Liver (tissue), 9 donors: Measurements from ENCODE around the gene CCDC77. TPM values are rescaled to one million over a fixed set of nuclear protein-coding genes. Genes with fewer than 3 reads are reported as not detected.

Experiments used
- DNase-seq: peaks from one replicate; pipeline ENCODE4 v3.0.0-alpha.2; 2017; ENCODE audit warnings: low spot score
- H3K27ac ChIP-seq, 2 donors: one replicate each; pipeline ENCODE4 v1.7.0; 2013; ENCODE audit warnings: inconsistent platforms in 2 of 2, low read length in 2 of 2, control low read depth in 1 of 2, low read depth in 1 of 2, mild to moderate bottlenecking in 1 of 2
- H3K27me3 ChIP-seq, 4 donors: one replicate each; pipeline versions ENCODE4 v1.6.1 to v1.7.0; 2013; ENCODE audit warnings: low read length in 3 of 4, inconsistent platforms in 1 of 4, mild to moderate bottlenecking in 1 of 4, moderate library complexity in 1 of 4; ENCODE audit not compliant: control insufficient read depth in 4 of 4, insufficient read depth in 4 of 4
- H3K36me3 ChIP-seq, 4 donors: one replicate each; pipeline versions ENCODE4 v1.6.1 to v1.7.0; 2013; ENCODE audit warnings: low read length in 3 of 4, mild to moderate bottlenecking in 3 of 4, low read depth in 1 of 4, moderate library complexity in 1 of 4; ENCODE audit not compliant: control insufficient read depth in 4 of 4, insufficient read depth in 3 of 4
- H3K4me1 ChIP-seq, 4 donors: one replicate each; pipeline versions ENCODE4 v1.6.1 to v1.7.0; 2013; ENCODE audit warnings: low read length in 3 of 4, mild to moderate bottlenecking in 3 of 4, moderate library complexity in 1 of 4; ENCODE audit not compliant: control insufficient read depth in 4 of 4, insufficient read depth in 4 of 4
- H3K4me3 ChIP-seq, 3 donors: one replicate each; pipeline versions ENCODE4 v1.6.1 to v1.7.0; 2013; ENCODE audit warnings: low read length in 3 of 3, control low read depth in 1 of 3, low read depth in 1 of 3, mild to moderate bottlenecking in 1 of 3
- H3K9ac ChIP-seq, 2 donors: one replicate each; pipeline ENCODE4 v1.7.0; 2013; ENCODE audit warnings: low read length in 2 of 2, mild to moderate bottlenecking in 2 of 2, moderate library complexity in 2 of 2, control low read depth in 1 of 2, low read depth in 1 of 2
- H3K9me3 ChIP-seq, 4 donors: one replicate each; pipeline versions ENCODE4 v1.6.1 to v1.7.0; 2013; ENCODE audit warnings: low read length in 3 of 4; ENCODE audit not compliant: control insufficient read depth in 4 of 4
- ATF3 ChIP-seq: IDR thresholded peaks from 2 replicates; pipeline ENCODE4 v1.6.1; 2016; ENCODE audit warnings: antibody characterized with exemption
- CTCF ChIP-seq: fragments of 150-350 bp; IDR thresholded peaks from 2 replicates; pipeline ENCODE4 v1.5.1; 2017; ENCODE audit warnings: improper control_type of control experiment, low read depth, low read length; ENCODE audit not compliant: missing input control
- EGR1 ChIP-seq, 2 donors: IDR thresholded peaks; 2 replicates each; pipeline ENCODE4 v1.6.1; 2016 to 2018; ENCODE audit warnings: antibody characterized with exemption in 2 of 2, low read depth in 2 of 2
- FOXA1 ChIP-seq: IDR thresholded peaks from 2 replicates; pipeline ENCODE4 v1.6.1; 2016; ENCODE audit warnings: antibody characterized with exemption
- FOXA2 ChIP-seq: IDR thresholded peaks from 2 replicates; pipeline ENCODE4 v1.6.1; 2016; ENCODE audit warnings: antibody characterized with exemption
- GABPA ChIP-seq, 2 donors: IDR thresholded peaks in 1 of 2; conservative IDR thresholded peaks in 1 of 2; 2 replicates each; pipeline ENCODE4 v1.6.1; 2016; ENCODE audit warnings: antibody characterized with exemption in 2 of 2, mild to moderate bottlenecking in 1 of 2, moderate library complexity in 1 of 2
- HNF4A ChIP-seq, 2 donors: conservative IDR thresholded peaks; 2 replicates each; pipeline ENCODE4 v1.6.1; 2016; ENCODE audit warnings: antibody characterized with exemption in 2 of 2, mild to moderate bottlenecking in 2 of 2
- HNF4G ChIP-seq: IDR thresholded peaks from 2 replicates; pipeline ENCODE4 v1.6.1; 2016; ENCODE audit warnings: antibody characterized with exemption
- JUND ChIP-seq, 2 donors: IDR thresholded peaks; 2 replicates each; pipeline ENCODE4 v1.6.1; 2016; ENCODE audit warnings: antibody characterized with exemption in 2 of 2
- MAX ChIP-seq: IDR thresholded peaks from 2 replicates; pipeline ENCODE4 v1.6.1; 2016; ENCODE audit warnings: antibody characterized with exemption
- NR2F2 ChIP-seq: IDR thresholded peaks from 2 replicates; pipeline ENCODE4 v1.6.1; 2016; ENCODE audit warnings: antibody characterized with exemption
- RAD21 ChIP-seq, 2 donors: IDR thresholded peaks; 2 replicates each; pipeline ENCODE4 v1.6.1; 2016; ENCODE audit warnings: antibody characterized with exemption in 2 of 2, mild to moderate bottlenecking in 2 of 2
- REST ChIP-seq: IDR thresholded peaks from 2 replicates; pipeline ENCODE4 v1.6.1; 2016; ENCODE audit warnings: antibody characterized with exemption, mild to moderate bottlenecking
- RXRA ChIP-seq, 2 donors: IDR thresholded peaks; 2 replicates each; pipeline ENCODE4 v1.6.1; 2017 to 2018; ENCODE audit warnings: antibody characterized with exemption in 2 of 2, mild to moderate bottlenecking in 1 of 2
- SP1 ChIP-seq: IDR thresholded peaks from 2 replicates; pipeline ENCODE4 v1.6.1; 2018; ENCODE audit warnings: antibody characterized with exemption, mild to moderate bottlenecking
- TAF1 ChIP-seq: conservative IDR thresholded peaks from 2 replicates; pipeline ENCODE4 v1.6.1; 2016; ENCODE audit warnings: antibody characterized with exemption, mild to moderate bottlenecking
- YY1 ChIP-seq: IDR thresholded peaks from 2 replicates; pipeline ENCODE4 v1.6.1; 2016; ENCODE audit warnings: antibody characterized with exemption, mild to moderate bottlenecking
- ZBTB33 ChIP-seq: IDR thresholded peaks from 2 replicates; pipeline ENCODE4 v1.6.1; 2016; ENCODE audit warnings: antibody characterized with exemption
- WGBS: extraction: QIAGEN DNeasy Blood & Tissue Kit; methylation state at CpG from one replicate; pipeline ENCODE4 v1.1.7; 2013; 5-methylcytosine and 5-hydroxymethylcytosine counted together
- polyA plus RNA-seq, 2 donors: library from polyadenylated mRNA; stranded (reverse) in 1 of 2; unstranded in 1 of 2; fragments of 200-250 nt in 1 of 2; fragments of >200 nt in 1 of 2; fragmentation: Nextera tagmentation in 1 of 2; extraction: Ambion mirVana in 1 of 2; gene quantifications; one replicate each; pipeline versions ENCODE4 v1.2.1 to v1.2.3, GENCODE V29; 2013 to 2015
- total RNA-seq, 2 donors: library from RNA; depleted of rRNA; stranded (reverse); fragments of >200 nt; gene quantifications; one replicate each; pipeline ENCODE4 v1.2.3, GENCODE V29; 2014
- donor health status: healthy.
- donor health status: healthy.
- donor health status: healthy.
- donor health status: healthy.
- donor health status: healthy.

CCDC77 gene
- total and polyA plus RNA-seq, 4 donors: 1.2 to 4.2 (median 2.7) TPM

GRCh38 chr12:388541-389141 lies 12.8 kb upstream of the CCDC77 start:
- H3K4me1 ChIP-seq: peaks cover 0 to 39% (median 29%) of the 10 kb centered on the region in 4 donors
- no peak for DNase-seq
- peak overlapping the region; percentile 89 to 94 for H3K9ac ChIP-seq
- TF ChIP-seq NR2F2: no peak
- TF ChIP-seq SP1: no peak
- H3K4me3 ChIP-seq: peak overlapping the region; percentile 90 to 98 (median 97)
- no peaks in the 10 kb centered on the region for H3K9me3 ChIP-seq
- peaks cover 5 to 15% (median 7%) of the 10 kb centered on the region in 4 donors for H3K36me3 ChIP-seq
- H3K27ac ChIP-seq: peak overlapping the region; percentile 99
- under 1% methylated on average over 35 of the region's 35 CpGs for WGBS
- no peaks in the 10 kb centered on the region for H3K27me3 ChIP-seq

- Histone ChIP-seq H3K36me3 (peaks cover 0 to 7% (median under 1%) of the 10 kb centered on the region in 4 donors), H3K27me3 (no peaks in the 10 kb centered on the region), H3K9ac (peak within 1 kb of the TSS; percentile 89 to 94), H3K27ac (peak within 1 kb of the TSS; percentile 99), H3K4me3 (peak within 1 kb of the TSS; percentile 90 to 98 (median 97)), H3K9me3 (no peaks in the 10 kb centered on the region), H3K4me1 (peaks cover 0 to 39% (median 29%) of the 10 kb centered on the region in 4 donors)
- TF ChIP-seq CTCF: no peak
- peak; percentile 88 for TF ChIP-seq NR2F2
- peak; percentile 2 to 4 for TF ChIP-seq HNF4A (conservative IDR thresholded peaks at IDR 0.05)
- TF ChIP-seq FOXA2: no peak
- TF ChIP-seq TAF1: peak; percentile 28
- TF ChIP-seq FOXA1: no peak
- peak; percentile 56 for TF ChIP-seq ZBTB33
- TF ChIP-seq RXRA (IDR thresholded peaks at IDR 0.05): peak; percentile 41 to 43
- peak; percentile 79 for TF ChIP-seq YY1
- TF ChIP-seq MAX: peak; percentile 54
- peak in 1 of 2 donors; percentile 10 for TF ChIP-seq EGR1 (IDR thresholded peaks at IDR 0.05; ENCODE audit: low read depth in 2 of 2)
- no peak for TF ChIP-seq HNF4G
- no peak for TF ChIP-seq JUND (IDR thresholded peaks at IDR 0.05)
- TF ChIP-seq ATF3: no peak
- no peak for TF ChIP-seq REST
- peak; percentile 86 to 97 for TF ChIP-seq GABPA (IDR thresholded peaks at IDR 0.05 in 1 of 2, conservative IDR thresholded peaks at IDR 0.05 in 1 of 2)
- TF ChIP-seq RAD21 (IDR thresholded peaks at IDR 0.05): no peak
- TF ChIP-seq SP1: peak; percentile 40
- peak; percentile 94 for DNase-seq
- WGBS: 1% methylated on average over 53 of the region's 53 CpGs
Observed at GRCh38 chr12:389142-390096, 12.0 kb upstream of the CCDC77 start, which contains the start of gene KDM5A. Gene KDM5A, minus strand, starts transcription at chr12:389320. Its CDS starts 229 bp downstream, at chr12:389091.
